ENCODE data around the gene NCKAP1. TPM values are rescaled to one million over a fixed set of nuclear protein-coding genes. Genes with fewer than 3 reads are reported as not detected.

Gene NCKAP1
- total and polyA plus RNA-seq, 2 experiments from 2014 or later = 54.5 to 216 TPM

GRCh38 chr2:182950546-182950945 lies 87.7 kb downstream of the NCKAP1 start:
- 93% methylated on average over 3 of the region's 3 CpGs for WGBS (ENCODE audit: low lambda C conversion rate, missing lambda C conversion rate)
- H3K79me2 ChIP-seq = no peaks in the 10 kb centered on the region
- no peaks in the 10 kb centered on the region for H3K27me3 ChIP-seq
- peaks cover 4% of the 10 kb centered on the region for H3K36me3 ChIP-seq (replicated peaks; ENCODE audit: insufficient read depth, low read depth)
- no peak overlapping the region for H2AFZ ChIP-seq
- no peak overlapping the region for H3K4me2 ChIP-seq
- no peak overlapping the region for H3K27ac ChIP-seq
- H4K20me1 ChIP-seq (ENCODE audit: insufficient read depth, poor library complexity, severe bottlenecking) = no peaks in the 10 kb centered on the region
- H3K4me3 ChIP-seq = no peak overlapping the region
- TF ChIP-seq EZH2 (IDR thresholded peaks at IDR 0.05; ENCODE audit: borderline replicate concordance) = no peak
- TF ChIP-seq CTCF (IDR thresholded peaks at IDR 0.05; ENCODE audit: poor library complexity) = no peak
- TF ChIP-seq EZH2phosphoT487 (IDR thresholded peaks at IDR 0.05; ENCODE audit: low read depth, severe bottlenecking, unreplicated experiment) = no peak
- no peaks in the 10 kb centered on the region for H3K9me2 ChIP-seq (replicated peaks; ENCODE audit: insufficient read depth)
- no peak for DNase-seq (ENCODE audit: low spot score)
- no peaks in the 10 kb centered on the region for H3K4me1 ChIP-seq (ENCODE audit: insufficient read depth)
- no peaks in the 10 kb centered on the region for H3K9me3 ChIP-seq (ENCODE audit: low read depth)

GRCh38 chr2:182949572-182950189 lies 88.6 kb downstream of the NCKAP1 start:
- H3K36me3 ChIP-seq (replicated peaks; ENCODE audit: insufficient read depth, low read depth) = peaks cover 4% of the 10 kb centered on the region
- no peaks in the 10 kb centered on the region for H3K27me3 ChIP-seq
- WGBS (ENCODE audit: low lambda C conversion rate, missing lambda C conversion rate) = 90% methylated on average over 5 of the region's 5 CpGs
- TF ChIP-seq CTCF (IDR thresholded peaks at IDR 0.05; ENCODE audit: poor library complexity) (no peak), EZH2phosphoT487 (IDR thresholded peaks at IDR 0.05; ENCODE audit: low read depth, severe bottlenecking, unreplicated experiment) (no peak), EZH2 (IDR thresholded peaks at IDR 0.05; ENCODE audit: borderline replicate concordance) (no peak)
- H3K4me2 ChIP-seq = no peak overlapping the region
- H2AFZ ChIP-seq = no peak overlapping the region
- H4K20me1 ChIP-seq (ENCODE audit: insufficient read depth, poor library complexity, severe bottlenecking) = no peaks in the 10 kb centered on the region
- H3K27ac ChIP-seq = peak overlapping the region; percentile 17
- H3K9me2 ChIP-seq (replicated peaks; ENCODE audit: insufficient read depth) = no peaks in the 10 kb centered on the region
- H3K9me3 ChIP-seq (ENCODE audit: low read depth) = no peaks in the 10 kb centered on the region
- DNase-seq (ENCODE audit: low spot score) = peak; percentile 15
- no peaks in the 10 kb centered on the region for H3K4me1 ChIP-seq (ENCODE audit: insufficient read depth)
- no peaks in the 10 kb centered on the region for H3K79me2 ChIP-seq
- no peak overlapping the region for H3K4me3 ChIP-seq

GRCh38 chr2:182949052-182949451 lies 89.2 kb downstream of the NCKAP1 start:
- Histone ChIP-seq H3K4me1 (ENCODE audit: insufficient read depth) (no peaks in the 10 kb centered on the region), H3K27ac (no peak overlapping the region), H3K79me2 (peaks cover under 1% of the 10 kb centered on the region), H3K36me3 (replicated peaks; ENCODE audit: insufficient read depth, low read depth) (peaks cover 4% of the 10 kb centered on the region), H3K4me3 (no peak overlapping the region), H3K9me2 (replicated peaks; ENCODE audit: insufficient read depth) (no peaks in the 10 kb centered on the region), H2AFZ (no peak overlapping the region), H3K27me3 (no peaks in the 10 kb centered on the region), H4K20me1 (ENCODE audit: insufficient read depth, poor library complexity, severe bottlenecking) (no peaks in the 10 kb centered on the region), H3K9me3 (ENCODE audit: low read depth) (no peaks in the 10 kb centered on the region), H3K4me2 (no peak overlapping the region)
- WGBS (ENCODE audit: low lambda C conversion rate, missing lambda C conversion rate) = 97% methylated on average over 4 of the region's 4 CpGs
- TF ChIP-seq EZH2 (IDR thresholded peaks at IDR 0.05; ENCODE audit: borderline replicate concordance) (no peak), EZH2phosphoT487 (IDR thresholded peaks at IDR 0.05; ENCODE audit: low read depth, severe bottlenecking, unreplicated experiment) (no peak), CTCF (IDR thresholded peaks at IDR 0.05; ENCODE audit: poor library complexity) (no peak)
- no peak for DNase-seq (ENCODE audit: low spot score)
